GM12874 (cell line): ENCODE measurements around the gene PLEKHH1.

ENCODE experiments used
- CTCF ChIP-seq: IDR thresholded peaks from 2 replicates; pipeline ENCODE4 v1.5.1; 2011; ENCODE audit warnings: low read depth, mild to moderate bottlenecking, control low read depth, low read length, moderate library complexity; ENCODE audit not compliant: insufficient read depth

Gene PLEKHH1

GRCh38 chr14:67577909-67578749 lies 45.0 kb downstream of the PLEKHH1 start:
- no peak for TF ChIP-seq CTCF

DNA sequence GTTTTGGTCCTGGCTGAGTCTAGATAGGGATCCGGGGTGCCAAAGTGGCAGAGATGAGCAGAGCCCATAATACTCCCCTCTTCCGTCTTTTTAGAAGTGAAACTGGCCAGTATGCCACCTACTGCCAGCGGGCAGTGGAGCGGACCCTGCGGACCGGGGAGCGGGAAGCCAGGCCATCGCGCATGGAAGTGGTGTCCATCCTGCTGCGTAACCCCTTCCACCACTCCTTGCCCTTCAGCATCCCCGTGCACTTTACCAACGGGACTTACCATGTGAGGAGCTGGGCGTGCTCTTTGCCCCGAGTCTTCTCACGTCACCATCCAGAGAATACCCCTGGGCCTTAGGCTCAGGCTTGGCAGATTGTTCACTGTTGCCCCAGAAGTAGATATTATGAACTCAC lies 46.0 kb downstream of the PLEKHH1 start:
- no peak for TF ChIP-seq CTCF

- no peak for TF ChIP-seq CTCF
These were observed 46.5 kb downstream of the PLEKHH1 start for GRCh38 chr14:67579636-67580035.

- TF ChIP-seq CTCF = no peak
These were observed 47.5 kb downstream of the PLEKHH1 start for GRCh38 chr14:67580336-67581171.

- no peak for TF ChIP-seq CTCF
These were observed 48.6 kb downstream of the PLEKHH1 start for GRCh38 chr14:67581643-67582042.

DNA sequence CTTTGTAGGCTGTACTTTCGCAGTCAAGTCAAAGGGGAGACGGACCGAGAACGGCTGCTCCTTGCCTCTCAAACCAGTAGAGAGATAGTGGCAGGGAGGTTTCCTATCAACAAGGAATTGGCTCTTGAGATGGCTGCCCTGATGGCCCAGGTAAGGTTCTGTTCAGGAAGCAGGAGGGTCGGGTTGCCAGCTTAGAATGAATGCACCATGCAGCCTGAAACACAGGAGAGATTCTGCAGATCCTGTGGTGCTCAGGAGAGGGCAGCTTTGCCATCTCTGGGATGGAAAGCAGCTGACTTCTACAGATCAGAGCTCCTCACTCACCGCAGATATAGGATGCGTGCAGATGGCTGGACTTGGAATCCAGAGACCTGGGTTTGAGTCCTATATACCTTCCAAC lies 49.0 kb downstream of the PLEKHH1 start:
- TF ChIP-seq CTCF = no peak
